ENCODE results near the gene NCDN.
A peak's percentile ranks its signal among the peaks of the same experiment; 100 is the strongest.

NCDN gene, protein sequence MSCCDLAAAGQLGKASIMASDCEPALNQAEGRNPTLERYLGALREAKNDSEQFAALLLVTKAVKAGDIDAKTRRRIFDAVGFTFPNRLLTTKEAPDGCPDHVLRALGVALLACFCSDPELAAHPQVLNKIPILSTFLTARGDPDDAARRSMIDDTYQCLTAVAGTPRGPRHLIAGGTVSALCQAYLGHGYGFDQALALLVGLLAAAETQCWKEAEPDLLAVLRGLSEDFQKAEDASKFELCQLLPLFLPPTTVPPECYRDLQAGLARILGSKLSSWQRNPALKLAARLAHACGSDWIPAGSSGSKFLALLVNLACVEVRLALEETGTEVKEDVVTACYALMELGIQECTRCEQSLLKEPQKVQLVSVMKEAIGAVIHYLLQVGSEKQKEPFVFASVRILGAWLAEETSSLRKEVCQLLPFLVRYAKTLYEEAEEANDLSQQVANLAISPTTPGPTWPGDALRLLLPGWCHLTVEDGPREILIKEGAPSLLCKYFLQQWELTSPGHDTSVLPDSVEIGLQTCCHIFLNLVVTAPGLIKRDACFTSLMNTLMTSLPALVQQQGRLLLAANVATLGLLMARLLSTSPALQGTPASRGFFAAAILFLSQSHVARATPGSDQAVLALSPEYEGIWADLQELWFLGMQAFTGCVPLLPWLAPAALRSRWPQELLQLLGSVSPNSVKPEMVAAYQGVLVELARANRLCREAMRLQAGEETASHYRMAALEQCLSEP

DNA sequence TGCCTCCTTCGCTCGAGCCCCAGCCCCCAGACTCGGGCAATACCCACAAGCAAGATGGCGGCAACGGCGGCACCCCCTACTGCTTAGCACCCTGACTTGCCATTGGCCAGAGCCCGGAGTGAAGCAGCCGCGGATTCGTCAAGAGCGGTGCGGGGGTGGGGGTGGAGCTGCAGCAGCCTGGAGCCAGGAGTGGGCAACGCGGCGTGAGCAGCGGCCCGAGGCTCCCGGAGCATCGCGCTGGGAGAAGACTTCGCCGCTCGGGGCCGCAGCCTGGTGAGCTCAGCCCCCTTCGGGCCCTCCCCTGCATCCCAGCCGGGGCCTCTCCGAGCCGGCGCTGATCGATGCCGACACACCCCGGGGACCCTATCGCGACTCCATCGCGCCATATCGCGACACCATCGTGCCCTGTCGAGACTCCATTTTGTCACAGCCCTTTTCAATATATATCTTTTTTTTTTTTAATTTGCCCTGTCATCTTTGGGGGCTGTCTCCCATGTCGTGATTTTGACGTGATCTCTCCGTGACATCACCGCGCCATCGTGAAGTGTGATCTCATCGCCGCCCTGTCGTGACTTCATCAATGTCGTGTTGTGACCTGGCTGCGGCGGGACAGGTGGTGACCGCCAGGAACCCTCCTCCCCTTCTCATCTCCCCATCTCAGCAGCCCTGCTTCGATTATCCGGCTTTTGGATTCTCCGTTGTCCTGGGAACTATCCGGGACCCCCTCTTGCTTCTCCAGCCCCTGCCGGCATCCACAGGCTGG is at the start of gene NCDN:
Gene NCDN, plus strand, starts transcription at position 189 of the 763 bp plus-strand sequence. Its CDS starts 392 bp downstream, at position 581.
- peak; percentile 97 for DNase-seq

DNA sequence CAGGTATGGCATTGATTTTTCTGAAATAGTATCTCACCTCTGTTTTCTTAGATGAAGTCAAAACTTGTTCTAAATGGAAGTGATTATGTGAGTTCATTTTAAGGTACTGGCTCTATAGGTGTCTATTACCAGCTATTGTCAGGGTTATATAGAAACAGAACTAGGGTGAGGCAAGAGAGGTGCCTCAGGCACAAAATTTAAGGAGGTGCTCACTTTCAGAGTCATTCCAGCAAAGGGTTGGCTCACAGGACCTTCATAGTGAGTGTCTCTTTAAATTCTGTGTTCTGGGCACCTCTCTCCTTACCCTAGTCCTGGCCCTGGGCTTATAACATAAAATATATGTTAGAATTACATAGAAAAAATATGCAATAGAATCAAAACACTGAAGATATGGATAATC is 49.7 kb upstream of the NCDN start:
- DNase-seq, result no peak

DNA sequence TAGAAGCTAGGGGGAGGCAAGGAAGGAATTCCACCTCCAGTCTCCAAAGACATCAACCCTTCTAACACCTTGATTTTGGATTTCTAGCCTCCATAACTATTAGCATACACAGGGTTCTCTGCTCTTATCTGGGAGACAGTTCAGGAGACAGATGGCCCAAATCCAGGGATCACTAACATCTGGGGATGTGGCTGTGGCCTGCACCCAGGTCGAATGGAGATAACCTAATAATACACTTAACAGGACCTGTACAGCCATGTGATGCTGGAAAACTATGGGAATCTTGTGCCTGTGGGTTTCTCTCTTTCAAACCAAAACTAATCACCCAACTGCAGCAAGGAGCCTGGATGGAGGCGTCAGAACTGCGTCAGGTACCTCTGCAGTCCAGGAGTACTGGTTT is 48.0 kb upstream of the NCDN start:
- DNase-seq, result no peak

DNA sequence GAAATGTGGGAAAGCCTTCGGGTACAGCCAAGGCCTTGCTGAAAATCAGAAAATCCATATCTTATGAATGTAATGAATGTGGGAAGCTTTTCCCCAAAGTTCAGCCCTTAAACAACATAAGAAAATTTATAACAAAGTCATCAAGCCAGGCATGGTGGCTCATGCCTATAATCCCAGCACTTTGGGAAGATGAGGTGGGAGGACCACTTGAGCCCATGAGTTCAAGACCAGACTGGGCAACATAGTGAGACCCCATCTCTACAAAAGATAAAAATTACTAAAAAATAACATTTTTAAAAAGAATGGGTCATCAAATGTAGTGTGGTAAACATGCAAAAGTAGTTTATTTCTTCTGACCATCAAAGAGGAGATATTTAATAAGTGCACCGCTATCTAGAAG is 46.3 kb upstream of the NCDN start:
- DNase-seq, result no peak

DNA sequence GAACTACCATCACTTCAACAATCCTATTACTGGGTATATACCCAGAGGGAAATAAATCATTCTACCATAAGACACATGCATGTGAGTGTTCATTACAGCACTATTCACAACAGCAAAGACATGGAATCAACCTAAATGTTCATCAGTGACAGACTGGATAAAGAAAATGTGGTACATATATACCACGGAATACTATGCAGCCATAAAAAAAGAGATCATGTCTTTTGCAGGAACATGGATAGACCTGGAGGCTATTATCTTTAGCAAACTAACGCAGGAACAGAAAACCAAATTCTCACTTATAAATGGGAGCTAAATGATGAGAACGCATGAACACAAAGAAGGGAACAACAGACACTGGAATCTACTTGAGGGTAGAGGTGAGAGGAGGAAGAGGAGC is 39.4 kb upstream of the NCDN start:
- no peak for DNase-seq

DNA sequence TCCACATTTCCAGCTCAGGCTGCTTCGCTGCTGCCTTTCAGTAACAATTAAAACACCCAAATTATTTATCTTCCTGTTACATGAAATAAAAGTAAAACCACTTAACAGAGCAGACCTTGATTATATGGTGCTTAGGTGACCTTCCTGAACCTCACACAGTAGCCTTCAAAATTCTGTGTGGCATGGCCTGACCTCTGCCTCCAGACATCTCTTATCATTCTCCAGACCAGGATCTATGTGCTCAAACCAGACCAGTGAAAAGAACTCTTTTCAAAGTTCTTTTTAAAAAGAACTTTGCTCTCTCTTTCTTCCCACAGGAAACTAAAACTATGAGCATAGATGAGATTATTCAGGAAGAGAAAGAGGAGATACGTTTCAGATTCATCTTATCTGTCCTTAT is 38.2 kb upstream of the NCDN start:
- DNase-seq, result no peak

DNA sequence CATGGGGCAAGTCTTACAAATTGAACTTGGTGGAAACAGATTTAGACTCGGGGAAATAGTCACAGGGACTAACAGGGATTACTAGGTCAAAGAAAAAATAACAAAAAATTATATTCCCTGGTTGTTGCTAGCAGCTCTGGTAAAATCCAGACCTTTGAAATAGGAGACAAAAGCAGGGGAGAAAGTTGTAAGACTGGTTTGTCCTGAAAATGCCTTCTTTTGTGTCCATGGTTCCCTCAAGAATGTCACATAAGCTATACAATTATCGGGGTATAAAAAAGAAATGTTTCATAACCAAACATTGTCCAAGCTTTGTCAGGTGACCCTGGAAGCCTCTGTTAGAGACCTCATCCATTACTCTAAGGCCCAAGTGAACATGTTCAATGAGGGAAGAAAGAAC is 33.5 kb upstream of the NCDN start:
- no peak for DNase-seq

DNA sequence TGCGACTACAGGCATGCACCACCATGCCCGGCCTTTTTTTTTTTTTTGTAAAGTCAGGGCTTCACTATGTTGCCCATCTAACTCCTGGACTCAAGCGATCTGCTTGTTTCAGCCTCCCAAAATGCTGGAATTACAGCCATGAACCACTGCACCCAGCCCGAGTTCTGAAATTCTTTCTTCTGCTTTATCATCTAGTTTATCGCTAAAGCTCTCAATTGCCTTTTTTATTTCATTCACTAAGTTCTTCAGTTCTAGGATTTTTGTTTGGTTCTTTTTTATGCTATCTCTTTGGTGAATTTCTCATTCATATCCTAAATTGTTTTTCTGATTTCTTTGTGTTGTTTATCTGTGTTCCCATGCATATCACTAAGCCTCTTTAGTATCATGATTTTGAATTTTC is 27.4 kb upstream of the NCDN start:
- DNase-seq, result no peak

DNA sequence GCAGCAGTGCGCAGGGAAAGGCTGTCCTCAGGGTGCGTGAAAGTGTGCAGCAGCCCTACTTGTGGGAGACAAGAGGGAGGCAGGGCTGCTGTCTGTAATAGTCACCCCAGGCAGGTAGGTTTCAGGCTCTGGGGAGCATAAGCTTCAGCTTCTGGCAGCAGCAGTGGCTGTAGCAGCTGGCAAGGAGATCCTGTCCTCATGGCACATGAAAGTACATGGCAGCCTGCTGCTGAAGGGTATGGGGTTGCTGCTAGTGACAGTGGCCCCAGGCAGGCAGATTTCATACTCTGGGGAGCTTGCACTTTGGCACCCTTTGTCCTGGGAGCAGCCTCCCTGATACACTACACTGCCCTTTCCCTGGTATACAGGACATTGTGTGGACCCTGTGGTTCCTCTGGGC is 26.7 kb upstream of the NCDN start:
- DNase-seq, result no peak

DNA sequence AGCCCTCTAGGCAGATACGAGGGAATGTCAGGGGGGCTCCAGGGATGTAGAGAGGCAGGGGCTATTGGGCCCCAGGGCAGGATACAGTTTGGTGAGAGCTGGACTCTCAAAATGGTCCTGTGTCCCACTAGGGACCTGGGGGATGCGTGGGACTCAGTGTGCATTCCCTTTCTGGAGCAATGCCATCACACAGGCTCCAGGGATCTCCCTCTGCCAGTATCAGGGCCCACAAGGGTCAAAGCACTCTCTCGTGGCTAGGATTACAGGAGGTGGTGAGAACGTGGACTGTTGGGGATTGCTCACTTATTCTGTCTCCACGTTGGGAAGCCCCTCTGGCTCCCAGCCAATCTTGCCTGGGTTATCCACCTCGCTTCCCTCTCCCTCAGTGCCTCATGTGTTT is 26.2 kb upstream of the NCDN start:
- DNase-seq, result no peak

DNA sequence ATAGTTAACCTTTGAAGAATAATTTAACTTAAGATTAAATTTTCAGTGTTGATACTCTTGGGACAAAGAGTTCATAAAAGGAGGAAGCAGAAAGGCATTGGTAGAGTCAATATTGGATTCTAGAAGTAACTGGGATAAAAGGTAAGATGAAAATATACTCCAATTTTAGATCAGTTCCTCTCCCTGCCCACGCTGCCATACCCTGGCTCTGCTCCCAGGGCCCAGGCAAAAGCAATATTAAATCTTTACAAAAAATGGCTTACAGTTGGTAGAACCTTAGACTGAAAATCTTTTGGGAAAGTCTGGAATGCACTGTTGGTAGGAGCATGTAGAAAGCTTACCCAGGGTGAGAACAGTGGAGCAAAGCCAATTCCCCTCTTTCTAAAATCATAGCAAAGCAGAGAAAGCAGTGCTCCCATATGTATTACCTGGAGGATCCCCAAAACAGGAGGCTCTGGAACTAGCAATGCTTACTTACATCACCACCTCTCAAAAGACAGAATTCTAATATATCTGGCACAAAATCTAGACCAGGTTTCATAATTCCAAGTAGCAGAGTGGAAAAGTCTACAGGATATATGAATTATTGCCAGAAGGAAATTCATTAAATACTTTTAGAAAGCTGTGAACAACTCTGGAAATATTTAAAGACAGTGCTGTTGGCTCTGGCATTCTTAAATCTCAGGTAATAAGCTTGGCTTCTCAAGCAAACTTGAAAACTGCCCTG is 24.9 kb upstream of the NCDN start:
- DNase-seq, result peak; percentile 47

DNA sequence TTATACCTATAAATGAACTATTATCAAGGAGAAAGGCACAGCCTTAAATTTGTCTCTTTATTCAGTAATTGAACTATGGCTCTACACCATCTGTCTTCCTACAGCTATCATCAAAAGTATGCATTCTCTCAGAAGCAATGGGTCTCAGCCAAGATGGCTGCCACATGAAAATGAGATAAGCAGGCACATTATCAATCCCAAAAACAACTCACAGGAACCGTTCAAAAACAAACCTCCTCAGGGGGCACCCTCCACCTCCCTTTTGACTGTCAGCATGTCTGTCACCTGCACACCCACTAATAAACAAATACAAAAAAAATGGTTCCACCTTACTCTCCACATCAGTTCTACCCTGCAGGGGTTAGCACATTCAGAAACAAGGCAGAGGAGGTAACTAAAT is 24.0 kb upstream of the NCDN start:
- no peak for DNase-seq

DNA sequence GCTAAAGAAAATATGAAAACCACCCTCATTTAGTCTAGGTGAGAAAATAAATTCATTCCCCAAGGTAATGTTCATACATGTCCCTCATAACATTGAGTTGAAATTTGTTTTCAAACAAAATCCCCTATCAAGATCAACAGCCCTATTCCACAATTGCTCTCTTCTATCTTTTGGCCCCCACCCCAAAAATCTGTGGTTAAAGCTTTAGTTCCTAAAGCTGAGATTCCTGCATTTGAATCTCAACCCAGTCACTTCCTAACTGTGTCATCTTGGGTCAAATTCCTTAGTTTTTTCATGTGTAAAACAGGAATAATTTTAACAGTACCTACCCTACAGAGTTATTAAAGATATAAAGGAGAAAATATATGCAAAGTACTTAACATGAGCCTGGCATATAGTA is 22.4 kb upstream of the NCDN start:
- DNase-seq, result no peak

DNA sequence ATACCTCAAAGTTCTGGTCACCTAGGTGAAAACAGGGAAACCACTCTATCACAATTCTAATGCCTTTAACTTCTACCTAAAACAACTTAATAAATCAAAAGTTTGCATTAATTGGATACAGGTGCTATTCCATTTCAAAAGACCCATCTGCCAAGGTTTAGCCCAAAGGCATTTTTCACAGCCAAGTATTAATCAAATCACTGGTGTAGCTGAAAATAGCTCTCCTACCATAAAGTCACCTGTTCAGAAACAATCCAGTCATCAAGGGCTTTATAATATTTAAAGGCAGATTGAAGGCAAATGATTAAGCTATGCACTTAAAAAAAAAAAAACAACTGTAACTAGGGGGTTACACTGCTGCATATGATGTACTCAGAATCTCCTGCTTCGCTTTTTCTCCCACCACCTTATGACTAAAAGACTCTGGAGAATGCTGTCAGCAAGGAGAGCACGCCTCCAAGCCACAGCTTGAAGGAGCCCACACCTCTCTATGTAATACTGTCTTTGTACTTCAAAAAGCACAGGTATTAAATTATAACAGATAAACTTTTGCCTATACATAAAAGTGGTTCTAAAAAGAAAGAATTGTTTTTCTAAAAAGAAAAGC is 20.9 kb upstream of the NCDN start:
- DNase-seq, result no peak

DNA sequence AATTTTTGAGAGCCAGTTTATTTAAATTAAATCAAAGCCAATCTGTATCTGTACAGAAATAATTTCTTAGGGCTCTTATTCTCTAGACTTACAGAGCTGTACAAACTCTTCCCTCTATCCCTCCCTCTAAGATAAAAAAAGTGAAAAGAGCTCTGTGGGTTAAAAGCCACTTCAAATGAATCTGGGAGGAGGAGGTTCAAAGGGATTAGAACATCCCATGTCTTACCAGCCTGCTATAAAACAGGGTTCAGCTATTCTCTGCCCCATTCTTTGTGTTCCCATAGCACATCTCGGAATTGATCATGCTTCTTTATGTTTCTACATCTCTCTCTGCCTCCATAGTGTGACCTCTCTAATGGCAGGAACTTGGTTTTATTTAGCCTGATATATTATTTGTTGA is 19.8 kb upstream of the NCDN start:
- no peak for DNase-seq

DNA sequence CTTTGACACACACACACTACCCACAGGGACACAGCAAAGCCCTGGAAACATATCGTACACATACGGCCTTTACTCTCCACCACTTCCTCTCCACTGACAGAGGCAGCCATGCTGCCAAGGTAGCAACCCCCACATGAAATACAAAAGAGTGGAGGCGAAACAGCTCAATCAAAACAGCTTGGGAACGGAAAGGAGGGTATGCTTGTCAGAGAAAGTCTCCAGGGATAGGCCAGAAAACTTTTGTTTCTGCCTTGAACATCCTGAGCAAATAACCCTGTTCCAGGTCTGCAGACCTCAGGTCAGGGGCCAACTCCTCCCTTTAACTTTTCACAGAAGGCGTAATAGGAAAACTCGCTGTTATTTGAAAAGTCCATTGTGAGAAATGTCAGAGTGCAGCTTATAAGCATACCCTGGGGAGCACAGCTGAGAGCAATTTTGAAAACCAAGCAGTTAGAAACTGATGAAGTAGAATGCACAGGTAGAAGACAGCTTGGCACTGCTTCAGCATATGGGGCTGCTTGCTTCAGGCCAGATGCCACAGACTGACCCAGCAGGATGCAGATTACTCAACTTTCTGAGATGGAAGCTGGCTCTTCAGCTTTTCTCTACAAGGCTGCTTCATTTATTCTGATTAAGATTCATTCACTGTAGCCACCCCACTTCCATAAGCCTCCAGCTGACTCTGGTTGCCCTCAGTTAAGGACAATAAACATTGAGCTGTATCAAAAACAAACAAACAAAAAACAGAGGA is 18.4 kb upstream of the NCDN start:
- DNase-seq, result peak; percentile 34

DNA sequence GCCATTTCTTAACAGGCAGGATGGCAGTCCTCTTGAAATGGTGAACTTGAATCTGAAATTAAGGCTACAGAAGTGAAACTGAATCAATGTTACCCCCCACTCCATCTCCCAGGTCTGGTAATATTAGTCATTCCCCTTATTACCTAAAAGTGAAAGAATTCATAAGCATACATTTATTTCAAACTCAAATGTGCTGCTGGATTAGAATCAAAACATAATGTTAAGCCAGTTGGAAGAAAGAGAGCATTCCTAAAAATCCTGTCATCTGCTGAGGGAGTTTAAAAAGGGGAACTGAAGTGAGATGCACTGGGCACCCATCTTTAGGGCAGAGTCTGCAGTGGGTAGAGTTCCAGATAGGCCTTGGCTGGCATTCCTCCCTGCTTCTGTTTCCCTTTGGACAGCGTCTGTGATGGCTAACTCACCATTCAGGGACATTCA is 17.8 kb upstream of the NCDN start:
- peak; percentile 60 for DNase-seq

DNA sequence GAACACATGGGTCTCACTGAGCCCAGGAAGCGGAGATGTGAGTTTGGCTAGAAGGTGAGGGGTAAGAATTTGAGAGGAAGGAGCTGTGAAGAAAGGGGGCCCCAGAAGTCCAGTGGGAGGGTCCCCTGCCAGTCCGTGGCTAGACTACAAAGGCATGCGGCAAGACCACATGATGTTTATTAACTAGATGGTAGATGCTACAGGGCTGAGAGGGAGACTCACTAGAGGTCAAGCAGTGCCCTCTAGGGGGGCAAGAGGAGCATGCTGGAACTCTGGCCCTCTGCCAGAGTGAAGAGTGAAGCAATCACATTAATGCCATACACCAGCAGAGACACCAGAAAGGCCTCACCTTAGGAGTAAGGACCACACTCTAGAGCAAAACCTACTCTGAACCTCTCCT is 12.6 kb upstream of the NCDN start:
- peak; percentile 28 for DNase-seq

DNA sequence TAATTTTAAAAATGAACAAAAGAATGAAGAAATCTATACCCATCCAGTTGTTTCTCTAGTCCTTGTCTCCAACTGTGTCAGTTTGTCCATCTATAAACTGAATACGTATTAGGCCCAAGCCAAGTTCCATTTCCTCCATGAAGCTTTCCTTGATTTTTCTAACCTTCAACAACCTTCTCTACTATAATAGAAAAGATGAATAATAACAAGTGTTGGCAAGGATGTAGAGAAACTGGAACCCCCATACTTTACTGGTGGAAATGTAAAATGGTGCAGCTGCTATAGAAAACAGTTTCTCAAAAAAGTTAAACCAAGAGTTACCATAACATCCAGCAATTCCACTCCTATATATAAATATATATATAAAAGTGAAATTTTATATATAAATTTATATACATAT is 11.0 kb upstream of the NCDN start:
- DNase-seq, result no peak

DNA sequence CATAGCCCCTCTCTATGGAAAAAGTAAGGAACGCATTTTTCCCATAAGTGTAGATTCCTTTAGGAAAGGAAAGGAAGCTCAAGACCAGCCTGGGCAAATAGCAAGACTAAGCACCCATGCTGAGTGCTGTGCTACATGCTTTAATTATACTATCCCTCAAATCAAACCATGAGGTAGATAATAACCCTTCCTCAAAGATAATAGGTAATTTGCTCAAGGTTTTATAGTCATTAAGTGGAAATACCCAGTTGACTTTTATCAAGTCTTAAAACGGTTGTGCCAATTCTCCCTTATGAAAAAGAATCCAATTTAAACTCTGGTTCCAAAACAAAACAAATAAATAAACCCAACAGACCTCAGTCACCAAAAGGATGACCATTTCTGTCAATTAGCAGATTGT is 3.7 kb upstream of the NCDN start:
- no peak for DNase-seq

DNA sequence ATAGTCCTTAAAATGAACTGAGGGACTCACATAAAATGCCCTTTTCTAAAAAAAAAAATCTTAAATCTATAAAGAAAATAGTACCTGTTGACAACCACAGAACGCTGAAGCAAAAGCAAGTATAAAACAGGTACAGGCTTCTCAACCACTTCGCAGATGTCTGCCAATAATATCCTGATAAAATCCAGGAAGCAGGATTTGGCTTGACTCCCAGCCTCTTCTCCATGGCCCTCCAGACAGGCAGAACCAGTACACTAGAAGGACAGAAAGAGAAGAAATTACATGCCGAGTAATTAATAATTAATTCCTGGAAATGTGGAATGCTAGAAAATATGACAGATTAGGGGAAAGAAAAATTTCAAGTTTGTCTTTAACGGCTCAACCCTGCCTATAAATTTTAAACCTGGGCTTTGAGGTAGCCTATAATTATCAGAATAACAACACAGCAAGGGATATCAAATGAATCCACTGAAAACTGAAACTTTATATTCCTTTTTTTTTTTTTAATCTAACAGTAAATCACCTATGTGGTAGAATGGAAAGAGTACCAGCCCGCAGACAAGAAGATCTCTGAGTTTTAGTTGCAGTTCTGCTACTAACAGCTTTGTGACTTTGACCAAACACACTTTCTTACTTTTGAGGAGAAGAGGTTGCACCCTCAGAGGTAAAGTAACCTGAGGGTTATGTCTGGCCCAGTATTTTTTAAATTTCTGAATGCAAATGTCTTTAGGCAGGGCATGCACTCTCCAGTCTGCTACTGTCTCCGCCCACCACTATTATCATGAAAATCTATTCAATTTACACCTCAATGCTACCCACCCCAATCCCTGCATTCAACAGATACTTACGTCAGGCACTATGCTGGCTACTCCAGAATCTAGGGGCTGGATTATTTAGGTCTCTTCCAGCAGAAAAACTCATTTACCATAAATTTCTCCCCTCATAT is 3.1 kb upstream of the NCDN start:
- no peak for DNase-seq

Measured in NCI-H226 (cell line).